Esophagus squamous epithelium (tissue), 5 donors: ENCODE measurements around the gene RMND1. TPM values are rescaled to one million over a fixed set of nuclear protein-coding genes. Genes with fewer than 3 reads are reported as not detected.

Experiments
- DNase-seq: peaks from one replicate; lab custom pipeline; 2025; lab: John Stamatoyannopoulos, UW
- H3K27ac ChIP-seq, 4 donors: fragments of 200-600 bp; sonication (generic); one replicate each; pipeline ENCODE4 v1.5.1; 2016 to 2019; ENCODE audit warnings: mild to moderate bottlenecking in 1 of 4
- H3K27me3 ChIP-seq, 4 donors: fragments of 200-600 bp; sonication (generic); 1 replicate in 3 of 4; 2 replicates in 1 of 4; pipeline versions ENCODE4 v1.5.1 to v1.6.0; 2017 to 2021; ENCODE audit warnings: antibody characterized with exemption in 1 of 4
- H3K36me3 ChIP-seq, 3 donors: fragments of 200-600 bp; sonication (generic); one replicate each; pipeline ENCODE4 v1.5.1; 2016 to 2019
- H3K4me1 ChIP-seq, 3 donors: fragments of 200-600 bp; sonication (generic); one replicate each; pipeline ENCODE4 v1.5.1; 2017 to 2019
- H3K4me3 ChIP-seq, 4 donors: fragments of 200-600 bp; sonication (generic); 1 replicate in 3 of 4; 2 replicates in 1 of 4; pipeline ENCODE4 v1.5.1; 2016 to 2019; ENCODE audit warnings: mild to moderate bottlenecking in 2 of 4, moderate library complexity in 1 of 4
- H3K9me3 ChIP-seq, 3 donors: fragments of 200-600 bp; sonication (generic); one replicate each; pipeline ENCODE4 v1.5.1; 2016 to 2019
- CTCF ChIP-seq, 6 experiments: fragments of 450-650 bp in 4 of 6; fragments of 200-600 bp in 2 of 6; sonication (generic) in 2 of 6; IDR thresholded peaks; one replicate each; pipeline ENCODE4 v1.5.1; 2016 to 2019; ENCODE audit warnings: antibody characterized with exemption in 6 of 6, mild to moderate bottlenecking in 4 of 6, moderate library complexity in 4 of 6
- POLR2A ChIP-seq, 4 donors: fragments of 450-650 bp; IDR thresholded peaks; one replicate each; pipeline ENCODE4 v1.6.1; 2017; ENCODE audit warnings: antibody characterized with exemption in 4 of 4, mild to moderate bottlenecking in 4 of 4, moderate library complexity in 3 of 4
- WGBS, 2 donors: methylation state at CpG; one replicate each; pipeline ENCODE4 v1.1.5; 2018; 5-methylcytosine and 5-hydroxymethylcytosine counted together
- intact Hi-C: fragments of 100-400 bp; cut with DNase I; formaldehyde crosslinking; loops from one replicate; pipeline ENCODE4 v1.15.0; 2022
- total RNA-seq, 4 donors: library from RNA; depleted of rRNA; stranded (reverse); fragments of >200 nt; gene quantifications; one replicate each; pipeline ENCODE4 v1.1.0, GENCODE V29; 2016
- donor health status: DM: yes; HTN: yes; CAD: no.

RMND1 gene
- total RNA-seq, 4 donors from 2014 or later = 4.6 to 25.9 (median 15.3) TPM

- H3K27ac ChIP-seq = peak overlapping the region; percentile 98 to 100 (median 99)
- H3K4me1 ChIP-seq = peaks cover 20 to 56% (median 24%) of the 10 kb centered on the region in 3 donors
- H3K27me3 ChIP-seq = no peaks in the 10 kb centered on the region
- intact Hi-C loops = loop anchor here (10.0 kb wide), 1 partner anchor 55 kb away; no protein-coding TSS in a partner anchor
- WGBS, 2 donors = 0 to 2% methylated on average over 11 to 29 of the region's 54 CpGs
- peak; percentile 58 for DNase-seq
- peak in 2 of 4 donors; percentile 81 to 84 for TF ChIP-seq POLR2A (IDR thresholded peaks at IDR 0.05)
- no peak for TF ChIP-seq CTCF (IDR thresholded peaks at IDR 0.05)
- H3K4me3 ChIP-seq = peak overlapping the region; percentile 85 to 99 (median 90)
- H3K9me3 ChIP-seq = no peaks in the 10 kb centered on the region
- H3K36me3 ChIP-seq = no peaks in the 10 kb centered on the region
Observed at GRCh38 chr6:151389618-151390275, 62.2 kb downstream of the RMND1 start.

GRCh38 chr6:151388997-151389617 is 62.8 kb downstream of the RMND1 start:
- Histone ChIP-seq H3K4me3 (peak overlapping the region; percentile 85 to 99 (median 90)), H3K4me1 (peaks cover 20 to 55% (median 24%) of the 10 kb centered on the region in 3 donors), H3K27me3 (no peaks in the 10 kb centered on the region), H3K36me3 (peaks cover 0 to 5% (median 0%) of the 10 kb centered on the region in 3 donors), H3K9me3 (no peaks in the 10 kb centered on the region), H3K27ac (peak overlapping the region; percentile 98 to 100 (median 99))
- TF ChIP-seq CTCF (IDR thresholded peaks at IDR 0.05) = no peak
- no peak for TF ChIP-seq POLR2A (IDR thresholded peaks at IDR 0.05)
- WGBS, 2 donors = 30 to 31% methylated on average over 12 of the region's 12 CpGs
- intact Hi-C loops = no loop called here
- no peak for DNase-seq

- WGBS, 2 donors = 79 to 83% methylated on average over 2 of the region's 2 CpGs
- peaks cover 0 to 13% (median 0%) of the 10 kb centered on the region in 3 donors for H3K36me3 ChIP-seq
- H3K27me3 ChIP-seq = no peaks in the 10 kb centered on the region
- peaks cover 13 to 47% (median 21%) of the 10 kb centered on the region in 3 donors for H3K4me1 ChIP-seq
- peak overlapping the region in 1 of 4 donors; percentile 2 for H3K27ac ChIP-seq
- intact Hi-C loops = no loop called here
- no peaks in the 10 kb centered on the region for H3K9me3 ChIP-seq
- no peak overlapping the region for H3K4me3 ChIP-seq
- TF ChIP-seq POLR2A (IDR thresholded peaks at IDR 0.05) (no peak), CTCF (IDR thresholded peaks at IDR 0.05) (no peak)
- no peak for DNase-seq
Observed at GRCh38 chr6:151388236-151388635, 63.7 kb downstream of the RMND1 start.

GRCh38 chr6:151387175-151387970 is 64.6 kb downstream of the RMND1 start:
- no peak overlapping the region for H3K27ac ChIP-seq
- H3K4me1 ChIP-seq = peaks cover 6 to 38% (median 12%) of the 10 kb centered on the region in 3 donors
- 86 to 94% methylated on average over 11 of the region's 11 CpGs for WGBS, 2 donors
- intact Hi-C loops = no loop called here
- no peaks in the 10 kb centered on the region for H3K27me3 ChIP-seq
- DNase-seq = no peak
- no peak for TF ChIP-seq CTCF (IDR thresholded peaks at IDR 0.05)
- TF ChIP-seq POLR2A (IDR thresholded peaks at IDR 0.05) = no peak
- H3K4me3 ChIP-seq = no peak overlapping the region
- H3K9me3 ChIP-seq = no peaks in the 10 kb centered on the region
- peaks cover 0 to 14% (median 0%) of the 10 kb centered on the region in 3 donors for H3K36me3 ChIP-seq
